Lung (tissue), 13 donors: ENCODE measurements around the gene HBM. TPM values are rescaled to one million over a fixed set of nuclear protein-coding genes. Genes with fewer than 3 reads are reported as not detected.
"Not testable (repeated sequence)": the region's sequence is repeated elsewhere in the genome, so short reads cannot be mapped to it uniquely, and the experiment has no call there.

Experiments
- ATAC-seq: fragments of 200-7000 bp; cut with Tn5 transposase; one replicate; pipeline ENCODE4 v1.9.1; 2020; ENCODE audit warnings: moderate number of reproducible peaks; ENCODE audit not compliant: insufficient read depth, low FRiP score
- DNase-seq, 3 donors: peaks; one replicate each; pipeline ENCODE4 v3.0.0-alpha.2; 2013 to 2017
- H3K27ac ChIP-seq, 2 donors: one replicate each; pipeline ENCODE4 v1.5.1; 2013; ENCODE audit warnings: mild to moderate bottlenecking in 2 of 2, moderate library complexity in 2 of 2, control low read depth in 1 of 2, inconsistent platforms in 1 of 2, low read depth in 1 of 2, low read length in 1 of 2
- H3K27me3 ChIP-seq, 3 donors: one replicate each; pipeline ENCODE4 v1.5.1; 2013; ENCODE audit warnings: low read length in 2 of 3; ENCODE audit not compliant: control insufficient read depth in 3 of 3, insufficient read depth in 3 of 3
- H3K36me3 ChIP-seq, 4 donors: one replicate each; pipeline ENCODE4 v1.5.1; 2013; ENCODE audit warnings: low read length in 4 of 4, mild to moderate bottlenecking in 1 of 4, moderate library complexity in 1 of 4; ENCODE audit not compliant: control insufficient read depth in 4 of 4, insufficient read depth in 4 of 4
- H3K4me1 ChIP-seq, 5 donors: one replicate each; pipeline ENCODE4 v1.5.1; 2013; ENCODE audit warnings: low read length in 5 of 5, mild to moderate bottlenecking in 2 of 5, moderate library complexity in 1 of 5; ENCODE audit not compliant: control insufficient read depth in 5 of 5, insufficient read depth in 5 of 5
- H3K4me3 ChIP-seq: one replicate; pipeline ENCODE4 v1.5.1; 2013; ENCODE audit warnings: mild to moderate bottlenecking, control low read depth, moderate library complexity
- H3K9ac ChIP-seq, 2 donors: one replicate each; pipeline ENCODE4 v1.5.1; 2013; ENCODE audit warnings: low read length in 2 of 2, control low read depth in 1 of 2; ENCODE audit not compliant: insufficient read depth in 1 of 2
- H3K9me3 ChIP-seq, 4 donors: one replicate each; pipeline ENCODE4 v1.5.1; 2013; ENCODE audit warnings: low read length in 3 of 4, mild to moderate bottlenecking in 1 of 4, moderate library complexity in 1 of 4; ENCODE audit not compliant: control insufficient read depth in 4 of 4, insufficient read depth in 3 of 4
- CTCF ChIP-seq: IDR thresholded peaks from 2 replicates; pipeline ENCODE4 v1.5.1; 2012; ENCODE audit warnings: mild to moderate bottlenecking; ENCODE audit errors: control extremely low read depth, extremely low read depth
- WGBS, 2 donors: extraction: QIAGEN DNeasy Blood & Tissue Kit; methylation state at CpG; one replicate each; pipeline ENCODE4 v1.1.7; 2013; 5-methylcytosine and 5-hydroxymethylcytosine counted together
- polyA plus RNA-seq, 2 donors: library from polyadenylated mRNA; stranded (reverse); fragments of 200-250 nt; gene quantifications; one replicate each; pipeline ENCODE4 v1.2.1, GENCODE V29; 2013
- small RNA-seq: library from RNA; depleted of rRNA; stranded (forward); fragments of <200 nt; gene quantifications from one replicate; pipeline ENCODE3, GENCODE V24; 2014; ENCODE audit warnings: low replicate concordance
- total RNA-seq, 2 donors: library from RNA; depleted of rRNA in 1 of 2; stranded (reverse); fragments of >200 nt in 1 of 2; gene quantifications; one replicate each; pipeline ENCODE4 v1.2.1, GENCODE V29; 2014 to 2021
- donor health status: control.
- donor health status: control.
- donor health status: Bipolar disorder and iron deficiency.
- donor health status: healthy.
- donor health status: DM: yes; HTN: yes; CAD: no.

The HBM gene
- total and polyA plus RNA-seq, 4 donors, result 0.61 to 45.7 (median 0.73) TPM; not detected in 1

- 98 to 99% methylated on average over 4 of the region's 4 CpGs for WGBS, 2 donors
- H3K9me3 ChIP-seq, result no peaks in the 10 kb centered on the region
- no peaks in the 10 kb centered on the region for H3K4me1 ChIP-seq
- no peak overlapping the region for H3K27ac ChIP-seq
- DNase-seq, result no peak
- ATAC-seq, result no peak
- no peaks in the 10 kb centered on the region for H3K27me3 ChIP-seq
- TF ChIP-seq CTCF, result no peak
- H3K36me3 ChIP-seq, result peaks cover 38 to 58% (median 44%) of the 10 kb centered on the region in 4 donors
- H3K9ac ChIP-seq, result no peak overlapping the region
- no peak overlapping the region for H3K4me3 ChIP-seq
Observed at GRCh38 chr16:203246-203645, 37.5 kb downstream of the HBM start.

GRCh38 chr16:204046-204445 lies 38.3 kb downstream of the HBM start:
- not testable (repeated sequence) for H3K4me3 ChIP-seq, H3K9ac ChIP-seq, H3K27me3 ChIP-seq, H3K27ac ChIP-seq, ATAC-seq, H3K9me3 ChIP-seq, DNase-seq, H3K4me1 ChIP-seq
- 97% methylated on average over 9 of the region's 9 CpGs for WGBS, 2 donors
- H3K36me3 ChIP-seq, result peaks cover 31 to 53% (median 40%) of the 10 kb centered on the region in 4 donors

- DNase-seq, H3K9ac ChIP-seq, H3K4me3 ChIP-seq, H3K27me3 ChIP-seq, H3K9me3 ChIP-seq, H3K4me1 ChIP-seq, H3K27ac ChIP-seq, ATAC-seq: not testable (repeated sequence)
- WGBS, 2 donors, result 90 to 98% methylated on average over 4 of the region's 4 CpGs
- peaks cover 23 to 43% (median 34%) of the 10 kb centered on the region in 4 donors for H3K36me3 ChIP-seq
Observed at GRCh38 chr16:209359-209758, 43.6 kb downstream of the HBM start.

- H3K36me3 ChIP-seq, result peaks cover 15 to 42% (median 24%) of the 10 kb centered on the region in 4 donors
- H3K27me3 ChIP-seq, DNase-seq, H3K9me3 ChIP-seq, ATAC-seq, H3K4me1 ChIP-seq, H3K27ac ChIP-seq, H3K9ac ChIP-seq, H3K4me3 ChIP-seq: not testable (repeated sequence)
- 94% methylated on average over 14 of the region's 14 CpGs for WGBS, 2 donors
Observed at GRCh38 chr16:211631-212180, 45.9 kb downstream of the HBM start.

- H3K27ac ChIP-seq, result no peak overlapping the region
- H3K4me1 ChIP-seq, result peaks cover 0 to 4% (median 0%) of the 10 kb centered on the region in 5 donors
- H3K9ac ChIP-seq, result no peak overlapping the region
- peaks cover 14 to 39% (median 28%) of the 10 kb centered on the region in 4 donors for H3K36me3 ChIP-seq
- no peaks in the 10 kb centered on the region for H3K27me3 ChIP-seq
- DNase-seq, result no peak
- ATAC-seq, result no peak
- no peak overlapping the region for H3K4me3 ChIP-seq
- TF ChIP-seq CTCF, result no peak
- H3K9me3 ChIP-seq, result no peaks in the 10 kb centered on the region
- WGBS, 2 donors, result 96 to 98% methylated on average over 3 of the region's 3 CpGs
Observed at GRCh38 chr16:212999-213398, 47.2 kb downstream of the HBM start.

Small RNA genes within 50 kb of the gene (small RNA-seq; reads per million reads assigned to genes)
- not detected for gene RF00019

Other genes with a start within 250 kb of the HBM start
- gene POLR3K, start 112.4 kb upstream of the HBM start, total RNA-seq, result 10 to 100 TPM in 1 of 2 donors, 1 to 10 TPM in 1; 4.8 to 12.9 TPM
- 10 to 100 TPM; 11.1 to 15.7 TPM for gene POLR3K, start 112.4 kb upstream of the HBM start, polyA plus RNA-seq
- gene SNRNP25, start 112.2 kb upstream of the HBM start, total RNA-seq, result 10 to 100 TPM; 10.3 to 17.9 TPM
- gene SNRNP25, start 112.2 kb upstream of the HBM start, polyA plus RNA-seq, result 10 to 100 TPM; 23.8 to 30.9 TPM
- gene RHBDF1, start 93.3 kb upstream of the HBM start, total RNA-seq, result 10 to 100 TPM; 28.5 to 31.4 TPM
- 10 to 100 TPM; 26.6 to 51.2 TPM for gene RHBDF1, start 93.3 kb upstream of the HBM start, polyA plus RNA-seq
- 10 to 100 TPM; 61.1 to 77.8 TPM for gene MPG, start 87.8 kb upstream of the HBM start, total RNA-seq
- 100 to 1,000 TPM in 1 of 2 donors, 10 to 100 TPM in 1; 81.4 to 101 TPM for gene MPG, start 87.8 kb upstream of the HBM start, polyA plus RNA-seq
- gene NPRL3, start 27.3 kb upstream of the HBM start, total RNA-seq, result 10 to 100 TPM; 21.3 to 34.8 TPM
- 10 to 100 TPM; 15.6 to 22.7 TPM for gene NPRL3, start 27.3 kb upstream of the HBM start, polyA plus RNA-seq
- gene HBZ, start 13.3 kb upstream of the HBM start, total RNA-seq, result 1 to 10 TPM in 1 of 2 donors, under 1 TPM in 1; 0.37 to 9.2 TPM
- under 1 TPM in 1 of 2 donors, not detected in 1; 0.09 TPM for gene HBZ, start 13.3 kb upstream of the HBM start, polyA plus RNA-seq
- gene HBA2, start 6.9 kb downstream of the HBM start, total RNA-seq, result 1,000 to 10,000 TPM in 1 of 2 donors, 100 to 1,000 TPM in 1; 671 to 4,737 TPM
- gene HBA2, start 6.9 kb downstream of the HBM start, polyA plus RNA-seq, result 100 to 1,000 TPM; 126 to 973 TPM
- gene HBA1, start 10.7 kb downstream of the HBM start, total RNA-seq, result 1,000 to 10,000 TPM in 1 of 2 donors, 100 to 1,000 TPM in 1; 627 to 2,695 TPM
- 100 to 1,000 TPM in 1 of 2 donors, 10 to 100 TPM in 1; 38.1 to 273 TPM for gene HBA1, start 10.7 kb downstream of the HBM start, polyA plus RNA-seq
- 1 to 10 TPM in 1 of 2 donors, not detected in 1; 2.3 TPM for gene HBQ1, start 14.5 kb downstream of the HBM start, total RNA-seq
- under 1 TPM in 1 of 2 donors, not detected in 1; 0.35 TPM for gene HBQ1, start 14.5 kb downstream of the HBM start, polyA plus RNA-seq
- gene LUC7L, start 63.5 kb downstream of the HBM start, total RNA-seq, result 100 to 1,000 TPM in 1 of 2 donors, 10 to 100 TPM in 1; 56.3 to 115 TPM
- gene LUC7L, start 63.5 kb downstream of the HBM start, polyA plus RNA-seq, result 100 to 1,000 TPM in 1 of 2 donors, 10 to 100 TPM in 1; 35.2 to 105 TPM
- 10 to 100 TPM; 67.1 to 78.5 TPM for gene FAM234A, start 68.8 kb downstream of the HBM start, total RNA-seq
- gene FAM234A, start 68.8 kb downstream of the HBM start, polyA plus RNA-seq, result 10 to 100 TPM; 41.5 to 52.4 TPM
- gene RGS11, start 110.0 kb downstream of the HBM start, total RNA-seq, result 1 to 10 TPM; 2.6 to 3.9 TPM
- gene RGS11, start 110.0 kb downstream of the HBM start, polyA plus RNA-seq, result 1 to 10 TPM; 1.8 to 5.6 TPM
- under 1 TPM in 1 of 2 donors, not detected in 1; 0.58 TPM for gene ARHGDIG, start 114.6 kb downstream of the HBM start, total RNA-seq
- gene ARHGDIG, start 114.6 kb downstream of the HBM start, polyA plus RNA-seq, result under 1 TPM; 0.07 to 0.26 TPM
- under 1 TPM; 0.20 to 0.28 TPM for gene PDIA2, start 117.2 kb downstream of the HBM start, total RNA-seq
- gene PDIA2, start 117.2 kb downstream of the HBM start, polyA plus RNA-seq, result under 1 TPM; 0.19 to 0.65 TPM
- gene AXIN1, start 186.7 kb downstream of the HBM start, total RNA-seq, result 10 to 100 TPM; 16.9 to 25.9 TPM
- gene AXIN1, start 186.7 kb downstream of the HBM start, polyA plus RNA-seq, result 10 to 100 TPM; 18.5 to 20.2 TPM
- gene MRPL28, start 204.6 kb downstream of the HBM start, total RNA-seq, result 10 to 100 TPM; 31.9 to 65.0 TPM
- 10 to 100 TPM; 89.4 to 98.9 TPM for gene MRPL28, start 204.6 kb downstream of the HBM start, polyA plus RNA-seq
- gene PGAP6, start 216.0 kb downstream of the HBM start, total RNA-seq, result 10 to 100 TPM; 38.0 to 71.5 TPM
- 10 to 100 TPM; 64.8 to 100.0 TPM for gene PGAP6, start 216.0 kb downstream of the HBM start, polyA plus RNA-seq
- 10 to 100 TPM; 18.0 to 68.7 TPM for gene NME4, start 231.2 kb downstream of the HBM start, total RNA-seq
- gene NME4, start 231.2 kb downstream of the HBM start, polyA plus RNA-seq, result 10 to 100 TPM; 64.0 to 67.6 TPM
- gene DECR2, start 235.9 kb downstream of the HBM start, total RNA-seq, result 10 to 100 TPM in 1 of 2 donors, 1 to 10 TPM in 1; 5.2 to 18.3 TPM
- gene DECR2, start 235.9 kb downstream of the HBM start, polyA plus RNA-seq, result 10 to 100 TPM; 13.3 to 18.1 TPM